Stimulated activated CD8-positive, alpha-beta memory T cell treated with anti-CD3 and anti-CD28 coated beads, Interleukin-2, amount 100 ng/mL, for 1 hour (primary cell): ENCODE data around the gene SPAG16.

Experiments used
- DNase-seq, 2 donors: peaks; one replicate each; pipeline ENCODE4 v3.0.0-alpha.2; 2020; ENCODE audit warnings: low read depth in 2 of 2

Gene SPAG16

GRCh38 chr2:214076527-214076926 is 792.3 kb downstream of the SPAG16 start:
- DNase-seq: no peak

GRCh38 chr2:214077727-214078126 is 793.5 kb downstream of the SPAG16 start:
- no peak for DNase-seq

GRCh38 chr2:214079032-214079431 is 794.8 kb downstream of the SPAG16 start:
- DNase-seq: no peak

- no peak for DNase-seq
Measured at GRCh38 chr2:214088536-214088935, 804.3 kb downstream of the SPAG16 start.

GRCh38 chr2:214096208-214096715 is 812.0 kb downstream of the SPAG16 start:
- DNase-seq: no peak

GRCh38 chr2:214098811-214099210 is 814.5 kb downstream of the SPAG16 start:
- no peak for DNase-seq

- DNase-seq: no peak
Measured at GRCh38 chr2:214100488-214100887, 816.2 kb downstream of the SPAG16 start.

GRCh38 chr2:214103276-214104001 is 819.2 kb downstream of the SPAG16 start:
- no peak for DNase-seq

- DNase-seq: no peak
Measured at GRCh38 chr2:214104219-214104618, 820.0 kb downstream of the SPAG16 start.

- DNase-seq: no peak
Measured at GRCh38 chr2:214104967-214105366, 820.7 kb downstream of the SPAG16 start.

GRCh38 chr2:214107726-214108125 is 823.5 kb downstream of the SPAG16 start:
- DNase-seq: no peak

- no peak for DNase-seq
Measured at GRCh38 chr2:214108598-214108997, 824.3 kb downstream of the SPAG16 start.

GRCh38 chr2:214117054-214117453 is 832.8 kb downstream of the SPAG16 start:
- DNase-seq: no peak

- no peak for DNase-seq
Measured at GRCh38 chr2:214126135-214126534, 841.9 kb downstream of the SPAG16 start.

GRCh38 chr2:214127170-214127569 is 842.9 kb downstream of the SPAG16 start:
- DNase-seq: no peak

- DNase-seq: no peak
Measured at GRCh38 chr2:214127571-214127970, 843.3 kb downstream of the SPAG16 start.

- DNase-seq: no peak
Measured at GRCh38 chr2:214128040-214128439, 843.8 kb downstream of the SPAG16 start.

- no peak for DNase-seq
Measured at GRCh38 chr2:214130114-214130513, 845.9 kb downstream of the SPAG16 start.

GRCh38 chr2:214135966-214136365 is 851.7 kb downstream of the SPAG16 start:
- no peak for DNase-seq

GRCh38 chr2:214138779-214139178 is 854.5 kb downstream of the SPAG16 start:
- no peak for DNase-seq

GRCh38 chr2:214139630-214140284 is 855.5 kb downstream of the SPAG16 start:
- DNase-seq: no peak

- DNase-seq: no peak
Measured at GRCh38 chr2:214156971-214157370, 872.7 kb downstream of the SPAG16 start.

- DNase-seq: no peak
Measured at GRCh38 chr2:214158851-214159250, 874.6 kb downstream of the SPAG16 start.
